K562 (cell line): ENCODE data around the gene YJEFN3. TPM values are rescaled to one million over a fixed set of nuclear protein-coding genes. Genes with fewer than 3 reads are reported as not detected.
A peak's percentile ranks its signal among the peaks of the same experiment; 100 is the strongest.

Experiments used
- ATAC-seq: fragments of 200-7000 bp; cut with Tn5 transposase; 3 replicates; pipeline ENCODE4 v1.9.1; 2020; ENCODE audit warnings: moderate library complexity
- BruUV-seq: library from RNA; stranded (reverse); fragments of 400-500 nt; replicated peaks from 2 replicates; lab custom pipeline; 2021; lab: Mats Ljungman, UMichigan
- CTCF ChIA-PET: fragments of 300-600 bp; formaldehyde crosslinking; extraction: SDS; loops from one replicate; lab custom pipeline; 2021; ENCODE audit warnings: low intra/inter-chr PET ratio; lab: Yijun Ruan, JAX
- POLR2A ChIA-PET: fragments of 300-600, 350-650 bp; sonication (Branson Sonifier 250); formaldehyde crosslinking; extraction: SDS; loops from one replicate; lab custom pipeline; 2021; ENCODE audit warnings: antibody characterized with exemption, inconsistent platforms; lab: Yijun Ruan, JAX
- DNase-seq, 4 experiments: peaks; one replicate each; pipeline versions ENCODE4 v3.0.0 to v3.0.0-alpha.2; 2011 to 2018; ENCODE audit warnings: low spot score in 3 of 4, mixed read lengths in 3 of 4; ENCODE audit errors: extremely low read depth in 1 of 4
- FAIRE-seq: peaks from 2 replicates; lab custom pipeline; 2011; peaks lifted over from hg19 to GRCh38; lab: Jason Lieb, UNC
- H2AFZ ChIP-seq: 2 replicates; pipeline ENCODE4 v1.6.0; 2011; ENCODE audit warnings: low read depth, low read length, control low read depth, inconsistent platforms
- H3K27ac ChIP-seq: fragments of 200-600 bp; 3 replicates; pipeline ENCODE4 v1.8.0; 2011; ENCODE audit warnings: low read depth, mild to moderate bottlenecking, control low read depth, inconsistent platforms, low read length, moderate library complexity, mixed read lengths; ENCODE audit errors: extremely low read depth
- H3K27me3 ChIP-seq, 2 experiments: fragments of 300-600 bp in 1 of 2; 2 replicates in 1 of 2; 3 replicates in 1 of 2; pipeline versions ENCODE4 v1.6.0 to v1.8.0; 2011; ENCODE audit warnings: inconsistent platforms in 2 of 2, low read length in 2 of 2, mild to moderate bottlenecking in 1 of 2, mixed read lengths in 1 of 2, moderate library complexity in 1 of 2; ENCODE audit not compliant: control insufficient read depth in 2 of 2, insufficient read depth in 2 of 2
- H3K36me3 ChIP-seq: fragments of 300-600 bp; 3 replicates; pipeline ENCODE4 v1.8.0; 2011; ENCODE audit warnings: mild to moderate bottlenecking, low read length, inconsistent platforms; ENCODE audit not compliant: control insufficient read depth, insufficient read depth
- H3K4me1 ChIP-seq, 2 experiments: fragments of 200-600 bp in 1 of 2; replicated peaks in 1 of 2; 2 replicates in 1 of 2; 3 replicates in 1 of 2; pipeline versions ENCODE4 v1.5.1 to v1.8.0; 2011; ENCODE audit warnings: inconsistent platforms in 2 of 2, low read length in 2 of 2, mild to moderate bottlenecking in 1 of 2, mixed read lengths in 1 of 2, moderate library complexity in 1 of 2; ENCODE audit not compliant: control insufficient read depth in 2 of 2, insufficient read depth in 2 of 2
- H3K4me2 ChIP-seq: 2 replicates; pipeline ENCODE4 v1.6.1; 2011; ENCODE audit warnings: low read length, control low read depth, inconsistent platforms, mixed read lengths; ENCODE audit not compliant: insufficient read depth
- H3K4me3 ChIP-seq: fragments of 200-600 bp; sonication (generic), shearing (Covaris generic); 2 replicates; pipeline ENCODE4 v1.5.1; 2016; ENCODE audit warnings: control low read depth, inconsistent platforms
- H3K79me2 ChIP-seq: fragments of 200-600 bp; 3 replicates; pipeline ENCODE4 v1.8.0; 2011; ENCODE audit warnings: low read length, inconsistent platforms; ENCODE audit not compliant: control insufficient read depth, insufficient read depth
- H3K9ac ChIP-seq, 2 experiments: 2 replicates each; pipeline versions ENCODE4 v1.6.0 to v1.6.1; 2011; ENCODE audit warnings: low read depth in 2 of 2, low read length in 2 of 2, control low read depth in 1 of 2, inconsistent platforms in 1 of 2, mild to moderate bottlenecking in 1 of 2, mixed read lengths in 1 of 2; ENCODE audit not compliant: insufficient read depth in 1 of 2
- H3K9me1 ChIP-seq: one replicate; pipeline ENCODE4 v1.6.0; 2011; ENCODE audit warnings: inconsistent platforms, mild to moderate bottlenecking, low read length, moderate library complexity; ENCODE audit not compliant: control insufficient read depth, insufficient read depth
- H3K9me3 ChIP-seq: replicated peaks from 2 replicates; pipeline ENCODE4 v1.5.1; 2011; ENCODE audit warnings: low read depth, low read length, inconsistent platforms; ENCODE audit not compliant: control insufficient read depth, insufficient read depth
- H4K20me1 ChIP-seq: replicated peaks from 2 replicates; pipeline ENCODE4 v1.6.1; 2011; ENCODE audit warnings: low read length, inconsistent platforms, mixed read lengths; ENCODE audit not compliant: control insufficient read depth, insufficient read depth
- BRD4 ChIP-seq: fragments of 200-600 bp; sonication (generic); IDR thresholded peaks from 2 replicates; pipeline ENCODE4 v1.6.1; 2017; ENCODE audit warnings: inconsistent platforms
- POLR2G ChIP-seq: fragments of 200-400 bp; formaldehyde crosslinking; IDR thresholded peaks from 2 replicates; pipeline ENCODE4 v1.6.1; 2017; ENCODE audit warnings: low read depth, mild to moderate bottlenecking, antibody characterized with exemption, low read length, moderate library complexity
- RBM22 ChIP-seq: fragments of 200-400 bp; formaldehyde crosslinking; IDR thresholded peaks from 2 replicates; pipeline ENCODE4 v1.6.1; 2018; ENCODE audit warnings: low read length, low read depth; ENCODE audit not compliant: poor library complexity, severe bottlenecking
- TSHZ1 ChIP-seq: fragments of 250-450 bp; sonication (Bioruptor Pico); IDR thresholded peaks from 2 replicates; pipeline ENCODE4 v1.4.0; 2020; ENCODE audit warnings: mild to moderate bottlenecking, moderate library complexity
- ZNF512 ChIP-seq: IDR thresholded peaks from 2 replicates; pipeline ENCODE4 v1.6.1; 2016; ENCODE audit warnings: missing genetic modification characterization, missing compliant biosample characterization
- WGBS: fragments of 100-300 bp; shearing (Covaris generic); methylation state at CpG from one replicate; pipeline ENCODE4 v1.1.6; 2016; ENCODE audit warnings: low coverage, mixed read lengths; ENCODE audit not compliant: insufficient coverage; ENCODE audit errors: missing lambda C conversion rate; 5-methylcytosine and 5-hydroxymethylcytosine counted together
- in situ Hi-C: fragments of 300-500 bp; cut with MboI; formaldehyde crosslinking; loops from 4 replicates; pipeline ENCODE4 v1.15.0; 2018; ENCODE audit warnings: inconsistent platforms, mixed read lengths
- intact Hi-C: fragments of 100-400 bp; cut with micrococcal nuclease; formaldehyde crosslinking; loops from 2 replicates; pipeline ENCODE4 v1.14.2; 2022
- polyA plus RNA-seq, 8 experiments: library from polyadenylated mRNA; depleted of rRNA in 4 of 8; stranded (reverse) in 5 of 8; unstranded in 3 of 8; fragments of >200 nt; fragmentation: Nextera tagmentation in 2 of 8; fragmentation: Illumina TruSeq in 1 of 8; extraction: Ambion mirVana in 2 of 8; extraction: Trizol in 1 of 8; gene quantifications; 2 replicates each; pipeline versions ENCODE4 v1.2.1 to v1.2.3, GENCODE V29; 2011 to 2014; ENCODE audit warnings: inconsistent platforms in 1 of 8, missing spikeins in 1 of 8
- total RNA-seq, 7 experiments: library from RNA; depleted of rRNA in 6 of 7; stranded (reverse); fragments of >200 nt in 6 of 7; fragmentation: Illumina TruSeq in 2 of 7; extraction: Trizol in 2 of 7; gene quantifications; 2 replicates each; pipeline versions ENCODE4 v1.2.1 to v1.2.3, GENCODE V29; 2011 to 2021; ENCODE audit warnings: low replicate concordance in 1 of 7
- TF ChIP-seq, protein P1 (sequence below): sonication (generic); formaldehyde crosslinking; IDR thresholded peaks from 2 replicates; pipeline ENCODE4 v1.9.0; 2022; ENCODE audit warnings: mild to moderate bottlenecking, missing genetic modification reagents

The YJEFN3 gene
- total and polyA plus RNA-seq, 9 of the 15 experiments (the other 6 are each of a cell fraction or from before 2014, with no cell fraction given) = 0.04 to 5.8 (median 1.3) TPM; not detected in 1

- no peak for TF ChIP-seq TSHZ1 (CRISPR knock-in tag)
Measured at GRCh38 chr19:19493841-19494546, 34.7 kb upstream of the YJEFN3 start (continued).

DNA sequence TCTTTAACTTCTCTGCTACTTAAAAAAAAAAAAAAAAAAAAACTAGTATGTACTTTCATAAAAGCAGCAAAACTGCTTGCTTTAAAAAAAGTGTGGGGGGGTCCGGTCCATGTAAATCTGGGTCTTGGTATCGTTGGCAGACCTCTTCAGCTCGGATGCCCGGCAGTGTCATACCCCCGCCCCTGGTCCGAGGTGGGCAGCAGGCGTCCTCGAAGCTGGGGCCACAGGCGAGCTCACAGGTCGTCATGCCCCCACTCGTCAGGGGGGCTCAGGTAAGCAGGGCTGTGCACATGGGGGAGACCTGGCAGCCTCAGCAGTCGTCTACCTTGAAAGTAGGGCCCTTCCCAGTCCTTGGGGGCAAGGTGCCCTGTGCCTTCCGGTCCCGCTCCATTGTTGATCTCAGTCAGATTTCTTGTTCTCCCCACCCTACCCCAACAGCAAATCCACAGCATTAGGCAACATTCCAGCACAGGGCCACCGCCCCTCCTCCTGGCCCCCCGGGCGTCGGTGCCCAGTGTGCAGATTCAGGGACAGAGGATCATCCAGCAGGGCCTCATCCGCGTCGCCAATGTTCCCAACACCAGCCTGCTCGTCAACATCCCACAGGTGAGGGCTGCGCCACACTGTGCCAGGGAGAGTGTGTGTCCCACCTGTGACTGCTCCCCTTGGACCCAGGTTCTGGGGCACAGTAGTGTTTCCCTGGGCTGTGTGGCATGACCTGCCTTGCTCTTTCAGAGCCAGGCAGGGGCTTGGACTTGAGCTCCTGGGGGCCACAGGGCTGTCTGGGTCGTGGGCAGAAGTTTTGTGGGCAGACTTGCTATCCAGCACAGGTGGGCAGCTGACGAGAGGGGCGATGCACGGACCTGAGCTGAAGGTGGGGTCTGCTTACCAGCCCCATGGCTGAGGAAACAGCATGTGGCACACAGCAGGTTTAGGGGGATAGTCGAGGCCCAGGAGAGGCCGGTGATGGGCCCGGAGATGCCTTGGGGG, 32.8 kb upstream of the YJEFN3 start:
- BruUV-seq = no TSS peak
- Histone ChIP-seq H3K27me3 (no peaks in the 10 kb centered on the region), H3K27ac (no peak overlapping the region), H3K9me3 (no peaks in the 10 kb centered on the region), H3K4me1 (peaks cover 0 to 29% of the 10 kb centered on the region in 2 experiments; a peak in 2 of 5 replicates), H2AFZ (no peak overlapping the region), H4K20me1 (peaks cover 16% of the 10 kb centered on the region), H3K79me2 (peaks cover 32% of the 10 kb centered on the region), H3K4me3 (no peak overlapping the region), H3K9me1 (no peaks in the 10 kb centered on the region), H3K9ac (no peak overlapping the region), H3K36me3 (peaks cover 97% of the 10 kb centered on the region), H3K4me2 (no peak overlapping the region)
- WGBS = 96% methylated on average over 23 of the region's 30 CpGs
- no peak for ATAC-seq
- intact Hi-C loops = no loop called here
- DNase-seq = no peak
- no peak for FAIRE-seq
- CTCF ChIA-PET = no interaction called here
- no peak for TF ChIP-seq ZNF512 (tag)
- TF ChIP-seq, protein P1, sequence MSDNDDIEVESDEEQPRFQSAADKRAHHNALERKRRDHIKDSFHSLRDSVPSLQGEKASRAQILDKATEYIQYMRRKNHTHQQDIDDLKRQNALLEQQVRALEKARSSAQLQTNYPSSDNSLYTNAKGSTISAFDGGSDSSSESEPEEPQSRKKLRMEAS (CRISPR knock-in tag) = peak; percentile 21; the same call in 1 of the 2 replicates
- TF ChIP-seq BRD4 = no peak
- peak; percentile 56 for TF ChIP-seq POLR2G
- TF ChIP-seq RBM22 = peak; percentile 81
- POLR2A ChIA-PET = interaction anchor here (0.6 to 1.0 kb wide), 2 partner anchors 94 to 149 kb away, joined by 3 read pairs; no protein-coding TSS in a partner anchor
- in situ Hi-C loops = no loop called here
